HepG2 (cell line): ENCODE data around the gene RMI2. TPM values are rescaled to one million over a fixed set of nuclear protein-coding genes. Genes with fewer than 3 reads are reported as not detected.

Source experiments
- FOXA3 ChIP-seq: IDR thresholded peaks from 2 replicates; pipeline ENCODE4 v1.6.1; 2016; ENCODE audit warnings: missing genetic modification reagents, missing compliant biosample characterization
- KAT2B ChIP-seq: fragments of 150-350 bp; IDR thresholded peaks from 2 replicates; pipeline ENCODE4 v1.6.1; 2014; ENCODE audit warnings: low read depth, low read length, borderline replicate concordance
- NAIF1 ChIP-seq: sonication (generic); formaldehyde crosslinking; IDR thresholded peaks from 2 replicates; pipeline ENCODE4 v1.5.0; 2020; ENCODE audit warnings: mild to moderate bottlenecking, missing genetic modification reagents, borderline replicate concordance
- NCOA5 ChIP-seq: sonication (generic); formaldehyde crosslinking; IDR thresholded peaks from 2 replicates; pipeline ENCODE4 v1.4.0; 2020; ENCODE audit warnings: missing genetic modification reagents
- RNF2 ChIP-seq: fragments of 450-650 bp; conservative IDR thresholded peaks from 2 replicates; pipeline ENCODE4 v1.6.1; 2016; ENCODE audit warnings: low read depth
- SRSF1 ChIP-seq: fragments of 200-400 bp; formaldehyde crosslinking; optimal IDR thresholded peaks from 2 replicates; pipeline ENCODE3; 2017; ENCODE audit warnings: mild to moderate bottlenecking, low read depth, low read length, moderate library complexity
- THAP9 ChIP-seq: sonication (generic); formaldehyde crosslinking; IDR thresholded peaks from 2 replicates; pipeline ENCODE4; 2020; ENCODE audit warnings: missing genetic modification reagents, mild to moderate bottlenecking, borderline replicate concordance
- TRIM24 ChIP-seq: sonication (generic); formaldehyde crosslinking; IDR thresholded peaks from 2 replicates; pipeline ENCODE4 v1.8.0; 2022; ENCODE audit warnings: mild to moderate bottlenecking, missing genetic modification reagents
- ZNF317 ChIP-seq: sonication (generic); formaldehyde crosslinking; IDR thresholded peaks from 2 replicates; pipeline ENCODE4 v1.5.0; 2020; ENCODE audit warnings: mild to moderate bottlenecking, missing genetic modification reagents
- ZNF414 ChIP-seq: sonication (generic); formaldehyde crosslinking; IDR thresholded peaks from 2 replicates; pipeline ENCODE4 v1.5.0; 2020; ENCODE audit warnings: missing genetic modification reagents
- ZNF746 ChIP-seq: sonication (generic); formaldehyde crosslinking; IDR thresholded peaks from 2 replicates; pipeline ENCODE4 v1.8.0; 2022; ENCODE audit warnings: mild to moderate bottlenecking, missing genetic modification reagents
- ZNF780A ChIP-seq: sonication (generic); formaldehyde crosslinking; IDR thresholded peaks from 2 replicates; pipeline ENCODE4 v1.8.0; 2022; ENCODE audit warnings: mild to moderate bottlenecking, missing genetic modification reagents, moderate library complexity
- ZNF839 ChIP-seq: sonication (generic); formaldehyde crosslinking; IDR thresholded peaks from 2 replicates; pipeline ENCODE4 v1.4.0; 2020; ENCODE audit warnings: missing genetic modification reagents, mild to moderate bottlenecking, borderline replicate concordance
- polyA plus RNA-seq, 8 experiments: library from polyadenylated mRNA; depleted of rRNA in 3 of 8; stranded (reverse) in 7 of 8; unstranded in 1 of 8; fragments of >200 nt; fragmentation: Illumina TruSeq in 4 of 8; extraction: Trizol in 4 of 8; gene quantifications; 2 replicates each; pipeline versions ENCODE4 v1.2.1 to v1.2.3, GENCODE V29; 2011 to 2016; ENCODE audit warnings: low read depth in 4 of 8, missing spikeins in 1 of 8, mixed read lengths in 1 of 8; ENCODE audit not compliant: insufficient read depth in 1 of 8
- total RNA-seq, 5 experiments: library from RNA; depleted of rRNA; stranded (reverse); fragments of >200 nt; fragmentation: Illumina TruSeq; extraction: Trizol; gene quantifications; 2 replicates each; pipeline ENCODE4 v1.2.3, GENCODE V29; 2016; ENCODE audit warnings: low read depth in 1 of 5
- TF ChIP-seq, protein P1 (sequence below), 2 experiments: fragments of 450-650 bp in 1 of 2; sonication (generic) in 1 of 2; formaldehyde crosslinking; IDR thresholded peaks; 2 replicates each; pipeline versions ENCODE4 v1.5.0 to v1.8.0; 2020 to 2022; ENCODE audit warnings: mild to moderate bottlenecking in 1 of 2, missing genetic modification reagents in 1 of 2
- TF ChIP-seq, protein P2 (sequence below): sonication (generic); formaldehyde crosslinking; IDR thresholded peaks from 2 replicates; pipeline ENCODE4 v1.9.0; 2022; ENCODE audit warnings: low read depth, missing genetic modification reagents
- TF ChIP-seq, protein P3 (sequence below): sonication (generic); formaldehyde crosslinking; IDR thresholded peaks from 2 replicates; pipeline ENCODE4 v1.5.1; 2020; ENCODE audit warnings: missing genetic modification reagents, mild to moderate bottlenecking, borderline replicate concordance
- TF ChIP-seq, protein P4 (sequence below), 2 experiments: IDR thresholded peaks; 2 replicates each; pipeline ENCODE4 v1.6.1; 2011 to 2012; ENCODE audit warnings: low read length in 2 of 2, borderline replicate concordance in 1 of 2, low read depth in 1 of 2, mild to moderate bottlenecking in 1 of 2, moderate library complexity in 1 of 2

Gene RMI2
- total and polyA plus RNA-seq, 2 of the 13 experiments (the other 11 are each of a cell fraction or from before 2014, with no cell fraction given) = 24.5 to 55.7 TPM

GRCh38 chr16:11345040-11345862 is at the start of gene RMI2 (continued):
- TF ChIP-seq, protein P1, sequence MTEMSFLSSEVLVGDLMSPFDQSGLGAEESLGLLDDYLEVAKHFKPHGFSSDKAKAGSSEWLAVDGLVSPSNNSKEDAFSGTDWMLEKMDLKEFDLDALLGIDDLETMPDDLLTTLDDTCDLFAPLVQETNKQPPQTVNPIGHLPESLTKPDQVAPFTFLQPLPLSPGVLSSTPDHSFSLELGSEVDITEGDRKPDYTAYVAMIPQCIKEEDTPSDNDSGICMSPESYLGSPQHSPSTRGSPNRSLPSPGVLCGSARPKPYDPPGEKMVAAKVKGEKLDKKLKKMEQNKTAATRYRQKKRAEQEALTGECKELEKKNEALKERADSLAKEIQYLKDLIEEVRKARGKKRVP (CRISPR knock-in tag; IDR thresholded peaks at IDR 0.05) = peak in 1 of 2 experiments; percentile 81; a peak in 2 of 4 replicates
- TF ChIP-seq, protein P2, sequence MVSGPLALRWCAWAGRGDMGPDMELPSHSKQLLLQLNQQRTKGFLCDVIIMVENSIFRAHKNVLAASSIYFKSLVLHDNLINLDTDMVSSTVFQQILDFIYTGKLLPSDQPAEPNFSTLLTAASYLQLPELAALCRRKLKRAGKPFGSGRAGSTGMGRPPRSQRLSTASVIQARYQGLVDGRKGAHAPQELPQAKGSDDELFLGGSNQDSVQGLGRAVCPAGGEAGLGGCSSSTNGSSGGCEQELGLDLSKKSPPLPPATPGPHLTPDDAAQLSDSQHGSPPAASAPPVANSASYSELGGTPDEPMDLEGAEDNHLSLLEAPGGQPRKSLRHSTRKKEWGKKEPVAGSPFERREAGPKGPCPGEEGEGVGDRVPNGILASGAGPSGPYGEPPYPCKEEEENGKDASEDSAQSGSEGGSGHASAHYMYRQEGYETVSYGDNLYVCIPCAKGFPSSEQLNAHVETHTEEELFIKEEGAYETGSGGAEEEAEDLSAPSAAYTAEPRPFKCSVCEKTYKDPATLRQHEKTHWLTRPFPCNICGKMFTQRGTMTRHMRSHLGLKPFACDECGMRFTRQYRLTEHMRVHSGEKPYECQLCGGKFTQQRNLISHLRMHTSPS = no peak
- TF ChIP-seq THAP9 (CRISPR knock-in tag) (peak; percentile 77; the same call in 1 of the 2 replicates), TRIM24 (CRISPR knock-in tag) (no peak), NAIF1 (no peak), SRSF1 (no peak), ZNF317 (CRISPR knock-in tag) (no peak), KAT2B (no peak), ZNF746 (0 out of 2 replicates have a peak, but pooled peaks have one; percentile 2), NCOA5 (CRISPR knock-in tag) (no peak), FOXA3 (CRISPR knock-in tag) (peak; percentile 76; the same call in 1 of the 2 replicates), RNF2 (peak; percentile 98), ZNF839 (CRISPR knock-in tag) (no peak), ZNF414 (no peak), ZNF780A (CRISPR knock-in tag) (no peak; the same call in 1 of the 2 replicates)
- TF ChIP-seq, protein P3, sequence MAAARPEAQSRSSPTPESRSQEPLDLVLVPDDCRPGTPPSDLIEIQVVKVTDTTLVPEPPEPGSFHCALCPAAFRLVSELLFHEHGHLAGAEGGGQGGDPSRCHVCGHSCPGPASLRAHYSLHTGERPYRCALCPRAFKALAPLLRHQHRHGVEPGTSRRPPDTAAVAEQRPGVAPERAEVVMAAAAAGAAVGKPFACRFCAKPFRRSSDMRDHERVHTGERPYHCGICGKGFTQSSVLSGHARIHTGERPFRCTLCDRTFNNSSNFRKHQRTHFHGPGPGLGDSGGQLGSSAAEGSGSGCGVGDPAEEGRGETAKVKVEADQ (CRISPR knock-in tag) = peak; percentile 84
- TF ChIP-seq, protein P4, sequence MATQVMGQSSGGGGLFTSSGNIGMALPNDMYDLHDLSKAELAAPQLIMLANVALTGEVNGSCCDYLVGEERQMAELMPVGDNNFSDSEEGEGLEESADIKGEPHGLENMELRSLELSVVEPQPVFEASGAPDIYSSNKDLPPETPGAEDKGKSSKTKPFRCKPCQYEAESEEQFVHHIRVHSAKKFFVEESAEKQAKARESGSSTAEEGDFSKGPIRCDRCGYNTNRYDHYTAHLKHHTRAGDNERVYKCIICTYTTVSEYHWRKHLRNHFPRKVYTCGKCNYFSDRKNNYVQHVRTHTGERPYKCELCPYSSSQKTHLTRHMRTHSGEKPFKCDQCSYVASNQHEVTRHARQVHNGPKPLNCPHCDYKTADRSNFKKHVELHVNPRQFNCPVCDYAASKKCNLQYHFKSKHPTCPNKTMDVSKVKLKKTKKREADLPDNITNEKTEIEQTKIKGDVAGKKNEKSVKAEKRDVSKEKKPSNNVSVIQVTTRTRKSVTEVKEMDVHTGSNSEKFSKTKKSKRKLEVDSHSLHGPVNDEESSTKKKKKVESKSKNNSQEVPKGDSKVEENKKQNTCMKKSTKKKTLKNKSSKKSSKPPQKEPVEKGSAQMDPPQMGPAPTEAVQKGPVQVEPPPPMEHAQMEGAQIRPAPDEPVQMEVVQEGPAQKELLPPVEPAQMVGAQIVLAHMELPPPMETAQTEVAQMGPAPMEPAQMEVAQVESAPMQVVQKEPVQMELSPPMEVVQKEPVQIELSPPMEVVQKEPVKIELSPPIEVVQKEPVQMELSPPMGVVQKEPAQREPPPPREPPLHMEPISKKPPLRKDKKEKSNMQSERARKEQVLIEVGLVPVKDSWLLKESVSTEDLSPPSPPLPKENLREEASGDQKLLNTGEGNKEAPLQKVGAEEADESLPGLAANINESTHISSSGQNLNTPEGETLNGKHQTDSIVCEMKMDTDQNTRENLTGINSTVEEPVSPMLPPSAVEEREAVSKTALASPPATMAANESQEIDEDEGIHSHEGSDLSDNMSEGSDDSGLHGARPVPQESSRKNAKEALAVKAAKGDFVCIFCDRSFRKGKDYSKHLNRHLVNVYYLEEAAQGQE (IDR thresholded peaks at IDR 0.05; ENCODE audit: borderline replicate concordance in 1 of 2, low read depth in 1 of 2, low read length in 2 of 2) = no peak
